GM10248 (cell line): ENCODE results near the gene CPNE7.

Experiments used
- CTCF ChIA-PET: fragments of 300-600 bp; sonication (Branson Sonifier 250); formaldehyde crosslinking; extraction: SDS; loops from one replicate; lab custom pipeline; 2021; ENCODE audit warnings: antibody characterized with exemption; lab: Yijun Ruan, JAX
- POLR2A ChIA-PET: fragments of 350-650 bp; sonication (Branson Sonifier 250); formaldehyde crosslinking; extraction: SDS; loops from one replicate; lab custom pipeline; 2020; ENCODE audit warnings: antibody characterized with exemption; lab: Yijun Ruan, JAX
- DNase-seq: peaks from one replicate; pipeline ENCODE4 v3.0.0; 2012; ENCODE audit errors: extremely low spot score
- TF ChIP-seq, protein P1 (sequence below): IDR thresholded peaks from 2 replicates; pipeline ENCODE4 v1.5.1; 2012; ENCODE audit warnings: mild to moderate bottlenecking, low read depth; ENCODE audit errors: extremely low read depth, missing control alignments, control extremely low read depth

CPNE7 gene

DNA sequence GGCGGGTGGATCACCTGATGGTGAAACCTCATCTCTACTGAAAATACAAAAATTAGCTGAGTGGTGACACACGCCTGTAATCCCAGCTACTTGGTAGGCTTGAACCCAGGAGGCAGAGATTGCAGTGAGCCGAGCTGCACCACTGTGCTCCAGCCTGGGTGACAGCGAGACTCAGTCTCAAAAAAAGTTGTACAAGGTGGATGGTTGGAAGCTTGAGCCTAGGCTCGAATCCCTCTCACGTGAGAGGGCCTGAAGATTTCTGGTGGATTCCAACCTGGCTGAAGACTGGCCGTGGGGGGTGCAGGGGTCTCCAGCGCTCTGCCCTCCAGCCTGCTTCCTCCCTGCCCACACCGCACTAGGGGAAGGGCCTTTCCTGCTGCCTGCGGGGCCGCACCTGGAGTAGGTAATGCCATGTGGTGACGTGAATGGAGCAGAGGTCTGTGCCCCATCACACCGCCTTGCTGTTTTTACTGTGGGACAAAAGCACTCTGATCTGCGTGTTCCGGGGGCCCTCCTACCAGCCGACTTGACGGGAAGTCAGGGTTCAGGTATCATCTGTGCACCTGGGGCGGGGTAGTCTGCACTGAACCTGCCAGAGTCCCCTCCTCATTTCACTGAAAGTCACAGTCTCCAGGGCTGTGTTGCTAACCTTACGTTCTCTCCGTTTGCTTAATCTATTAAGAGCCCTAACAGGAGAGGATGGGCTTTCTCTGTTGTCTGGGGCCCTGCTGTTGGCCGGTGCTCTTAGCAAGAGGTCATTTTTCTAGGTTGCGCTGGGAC is 10.9 kb upstream of the CPNE7 start:
- no peak for DNase-seq
- CTCF ChIA-PET = interaction anchor here (0.6 to 2.8 kb wide), 5 partner anchors 10 to 229 kb away, joined by 3 to 8 read pairs (median 6); partner anchors contain the start of gene CPNE7
- TF ChIP-seq, protein P1, sequence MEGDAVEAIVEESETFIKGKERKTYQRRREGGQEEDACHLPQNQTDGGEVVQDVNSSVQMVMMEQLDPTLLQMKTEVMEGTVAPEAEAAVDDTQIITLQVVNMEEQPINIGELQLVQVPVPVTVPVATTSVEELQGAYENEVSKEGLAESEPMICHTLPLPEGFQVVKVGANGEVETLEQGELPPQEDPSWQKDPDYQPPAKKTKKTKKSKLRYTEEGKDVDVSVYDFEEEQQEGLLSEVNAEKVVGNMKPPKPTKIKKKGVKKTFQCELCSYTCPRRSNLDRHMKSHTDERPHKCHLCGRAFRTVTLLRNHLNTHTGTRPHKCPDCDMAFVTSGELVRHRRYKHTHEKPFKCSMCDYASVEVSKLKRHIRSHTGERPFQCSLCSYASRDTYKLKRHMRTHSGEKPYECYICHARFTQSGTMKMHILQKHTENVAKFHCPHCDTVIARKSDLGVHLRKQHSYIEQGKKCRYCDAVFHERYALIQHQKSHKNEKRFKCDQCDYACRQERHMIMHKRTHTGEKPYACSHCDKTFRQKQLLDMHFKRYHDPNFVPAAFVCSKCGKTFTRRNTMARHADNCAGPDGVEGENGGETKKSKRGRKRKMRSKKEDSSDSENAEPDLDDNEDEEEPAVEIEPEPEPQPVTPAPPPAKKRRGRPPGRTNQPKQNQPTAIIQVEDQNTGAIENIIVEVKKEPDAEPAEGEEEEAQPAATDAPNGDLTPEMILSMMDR = no peak
- POLR2A ChIA-PET = no interaction called here

DNA sequence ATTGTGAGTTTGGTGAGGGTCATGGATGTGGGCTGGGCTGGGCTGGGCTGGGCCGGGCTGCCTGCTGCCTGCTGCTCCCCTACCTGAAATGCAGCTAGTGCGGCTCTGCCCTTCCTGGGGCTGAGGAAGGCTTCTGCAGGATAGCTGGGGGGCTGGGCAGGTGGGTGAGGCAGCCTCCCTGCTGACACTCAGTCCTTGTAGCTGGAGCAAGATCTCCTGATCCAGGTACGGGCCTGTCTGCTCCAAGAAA is 10.4 kb upstream of the CPNE7 start:
- DNase-seq = no peak
- TF ChIP-seq, protein P1 = no peak
- ChIA-PET CTCF (interaction anchor here (0.8 to 2.8 kb wide), 6 partner anchors 9 to 76 kb away, joined by 3 to 8 read pairs (median 6); partner anchors contain the start of gene CPNE7), POLR2A (interaction anchor here (1.0 kb wide), 1 partner anchor 11 kb away, joined by 3 read pairs; no protein-coding TSS in a partner anchor)

DNA sequence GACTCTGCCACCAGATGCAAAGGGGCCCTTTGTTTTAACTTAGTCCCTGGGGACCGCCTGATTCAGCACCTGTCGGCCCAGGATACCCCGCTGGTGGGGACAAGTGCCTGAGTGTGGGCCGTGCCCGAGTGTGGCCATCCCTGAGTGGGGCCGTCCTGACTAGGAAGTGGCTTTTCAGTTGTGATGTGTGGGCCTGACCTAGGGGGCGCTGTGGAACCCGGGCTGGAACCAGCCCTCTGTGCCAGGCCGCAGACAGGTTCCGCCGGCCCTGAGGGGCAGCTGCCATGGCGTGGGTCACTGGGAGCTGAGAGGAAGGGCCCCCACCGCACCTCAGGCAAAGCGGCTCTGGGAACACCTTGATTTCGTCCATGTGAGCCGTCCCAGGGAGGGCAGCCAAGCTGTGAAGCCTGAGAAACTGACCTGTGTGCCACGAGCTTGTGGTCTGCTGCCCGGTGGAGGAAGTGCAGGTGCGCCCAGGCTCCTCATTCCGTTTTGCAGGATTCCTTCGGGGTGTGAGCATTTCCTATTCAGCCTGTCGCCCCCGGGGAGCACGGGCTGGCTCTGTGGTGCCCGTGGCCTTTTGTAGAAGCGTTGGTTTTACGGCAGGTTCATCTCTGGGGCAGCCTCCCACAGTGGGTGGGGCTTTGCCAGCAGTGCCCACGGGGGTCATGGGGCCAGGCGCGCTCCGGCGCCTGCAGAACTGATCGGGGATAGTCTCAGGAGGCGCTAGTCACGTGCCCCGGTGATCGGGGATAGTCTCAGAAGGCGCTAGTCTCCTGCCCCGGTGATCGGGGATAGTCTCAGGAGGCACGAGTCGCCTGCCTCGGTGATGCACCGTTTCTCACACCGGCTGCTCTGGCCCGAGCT is 9.8 kb upstream of the CPNE7 start:
- ChIA-PET POLR2A (interaction anchor here (0.5 to 1.0 kb wide), 2 partner anchors 11 to 296 kb away, joined by 3 to 4 read pairs; no protein-coding TSS in a partner anchor), CTCF (interaction anchor here (0.8 to 2.8 kb wide), 8 partner anchors 8 to 236 kb away, joined by 3 to 8 read pairs (median 5); partner anchors contain the start of gene CPNE7)
- TF ChIP-seq, protein P1 = peak; percentile 66
- peak; percentile 53 for DNase-seq

DNA sequence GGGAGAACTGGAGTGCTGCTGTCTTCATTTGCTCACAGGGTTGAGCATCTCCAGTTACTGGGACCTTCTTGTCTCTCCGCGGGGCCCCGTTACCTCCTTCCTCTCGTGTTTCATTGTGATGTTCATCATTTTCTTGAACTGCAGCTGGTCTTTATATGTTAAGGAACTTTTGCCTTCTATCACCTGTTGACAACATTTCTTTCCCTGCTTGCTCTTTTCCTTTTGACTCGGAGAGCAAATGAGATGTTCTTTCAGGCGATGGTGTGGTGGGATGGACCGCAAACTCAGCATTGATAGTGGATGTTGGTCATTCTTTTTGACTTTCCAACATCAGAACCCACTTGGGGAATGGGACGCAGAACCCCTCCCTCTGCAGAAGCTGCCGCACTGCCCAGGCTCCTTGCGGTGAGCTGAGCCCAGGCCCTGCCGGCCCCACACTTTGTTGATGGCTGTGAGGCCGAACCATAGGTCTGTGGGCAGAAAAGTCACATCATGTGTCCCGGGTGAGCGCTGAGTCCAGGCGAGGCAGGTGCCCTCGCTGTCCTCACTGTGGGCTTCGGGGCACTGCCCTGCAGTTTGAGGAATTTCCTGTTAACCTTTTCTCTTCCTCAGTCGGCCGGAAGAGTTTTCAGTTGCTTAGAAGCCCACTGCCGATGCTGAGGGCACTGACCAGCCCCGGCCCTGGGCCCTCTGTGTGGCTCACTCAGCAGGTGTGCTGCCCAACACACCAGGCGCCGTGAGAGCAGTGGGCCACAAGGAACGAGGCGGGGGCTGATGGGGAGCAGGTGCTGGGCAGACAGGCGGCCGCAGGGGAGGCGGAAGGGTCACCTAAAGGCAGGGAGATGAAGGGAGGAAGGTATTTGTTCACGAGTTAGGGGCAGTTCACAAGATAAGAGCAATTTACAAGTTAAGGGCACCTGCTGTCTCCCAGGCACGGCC is 7.6 kb upstream of the CPNE7 start:
- TF ChIP-seq, protein P1 = no peak
- ChIA-PET POLR2A (no interaction called here), CTCF (no interaction called here)
- no peak for DNase-seq

DNA sequence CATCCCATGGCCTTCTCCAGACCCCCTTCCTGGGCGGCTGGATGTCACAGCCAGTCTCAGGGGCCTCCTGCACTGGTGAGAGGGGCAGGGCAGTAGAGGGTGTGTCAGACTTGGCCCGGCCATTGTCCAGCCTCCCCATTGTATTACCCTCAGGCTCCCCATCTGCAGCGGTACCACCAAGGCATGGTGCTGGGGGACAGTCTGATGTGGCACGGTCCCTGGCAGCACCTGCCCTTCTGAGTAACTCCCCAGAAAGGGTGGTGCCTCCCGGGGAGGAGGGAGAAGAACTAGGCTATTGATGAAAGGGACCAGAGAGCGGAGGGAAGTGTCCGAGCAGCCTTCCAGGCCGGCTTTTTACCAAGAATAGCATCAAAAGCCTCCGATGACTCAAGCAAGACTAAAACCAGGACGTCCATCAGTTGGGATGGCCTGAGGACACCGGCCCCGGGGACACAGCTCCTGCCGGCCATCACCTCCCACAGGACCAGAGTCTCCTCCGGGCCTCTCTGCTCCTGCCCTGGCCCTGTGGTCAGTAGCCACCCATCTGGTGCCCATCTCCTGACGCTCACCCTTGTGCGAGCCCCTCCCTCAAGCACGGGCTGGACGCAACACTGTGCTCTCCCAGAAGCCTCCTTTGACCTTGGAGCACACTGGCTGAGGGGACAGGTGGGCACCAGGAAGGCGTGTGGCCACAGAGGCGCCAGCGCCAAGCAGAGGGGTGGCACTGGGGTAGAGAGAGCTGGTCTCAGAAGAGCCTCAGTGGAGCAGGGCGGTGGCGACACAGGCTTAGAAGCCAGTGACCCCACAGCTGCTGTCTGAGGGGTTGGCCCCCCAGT is 5.8 kb upstream of the CPNE7 start:
- ChIA-PET POLR2A (no interaction called here), CTCF (no interaction called here)
- TF ChIP-seq, protein P1 = no peak
- DNase-seq = no peak
